ENCODE results near the gene DNMT3A.

Gene DNMT3A

GRCh38 chr2:25323610-25324189 lies 18.0 kb downstream of the DNMT3A start:
- DNase-seq = no peak

- no peak for DNase-seq
These were observed 18.6 kb downstream of the DNMT3A start for GRCh38 chr2:25323042-25323514.

- no peak for DNase-seq
These were observed 19.4 kb downstream of the DNMT3A start for GRCh38 chr2:25322312-25322711.

- DNase-seq = no peak
These were observed 21.6 kb downstream of the DNMT3A start for GRCh38 chr2:25320077-25320476.

- no peak for DNase-seq
These were observed 25.6 kb downstream of the DNMT3A start for GRCh38 chr2:25316101-25316500.

- no peak for DNase-seq
These were observed 26.4 kb downstream of the DNMT3A start for GRCh38 chr2:25315316-25315680.

- DNase-seq = no peak
These were observed 27.0 kb downstream of the DNMT3A start for GRCh38 chr2:25314514-25315315.

GRCh38 chr2:25313711-25314513 lies 27.8 kb downstream of the DNMT3A start:
- DNase-seq = no peak

GRCh38 chr2:25312958-25313710 lies 28.6 kb downstream of the DNMT3A start:
- DNase-seq = no peak

- DNase-seq = no peak
These were observed 29.7 kb downstream of the DNMT3A start for GRCh38 chr2:25311865-25312575.

GRCh38 chr2:25310965-25311864 lies 30.5 kb downstream of the DNMT3A start:
- DNase-seq = peak; percentile 81

GRCh38 chr2:25310709-25310964 lies 31.1 kb downstream of the DNMT3A start:
- no peak for DNase-seq

- DNase-seq = peak; percentile 18
These were observed 32.3 kb downstream of the DNMT3A start for GRCh38 chr2:25309402-25309801.

GRCh38 chr2:25308599-25308998 lies 33.1 kb downstream of the DNMT3A start:
- DNase-seq = no peak

- DNase-seq = no peak
These were observed 33.7 kb downstream of the DNMT3A start for GRCh38 chr2:25307949-25308557.

- no peak for DNase-seq
These were observed 34.9 kb downstream of the DNMT3A start for GRCh38 chr2:25306777-25307368.

- DNase-seq = no peak
These were observed 36.0 kb downstream of the DNMT3A start for GRCh38 chr2:25305775-25306174.

GRCh38 chr2:25304826-25305596 lies 36.7 kb downstream of the DNMT3A start:
- no peak for DNase-seq

- DNase-seq = no peak
These were observed 37.4 kb downstream of the DNMT3A start for GRCh38 chr2:25304321-25304720.

Measured in SHP77 treated with DMSO at 0.1 percent for 48 hours (cell line).